DOHH2 (cell line): ENCODE data around the gene SRY.
"Not testable (repeated sequence)": the region's sequence is repeated elsewhere in the genome, so short reads cannot be mapped to it uniquely, and the experiment has no call there.

Experiments
- EZH2phosphoT487 ChIP-seq: fragments of 200-600 bp; sonication (generic); IDR thresholded peaks from 2 replicates; pipeline ENCODE4 v1.6.1; 2017; ENCODE audit warnings: borderline replicate concordance, mild to moderate bottlenecking, antibody characterized with exemption, low read length, moderate library complexity, mixed read lengths
- TF ChIP-seq, protein P1 (sequence below): fragments of 200-600 bp; sonication (generic); IDR thresholded peaks from one replicate; pipeline ENCODE4 v1.5.1; 2014; ENCODE audit warnings: antibody characterized with exemption, mild to moderate bottlenecking, low read depth, low read length; ENCODE audit not compliant: poor library complexity, severe bottlenecking

DNA sequence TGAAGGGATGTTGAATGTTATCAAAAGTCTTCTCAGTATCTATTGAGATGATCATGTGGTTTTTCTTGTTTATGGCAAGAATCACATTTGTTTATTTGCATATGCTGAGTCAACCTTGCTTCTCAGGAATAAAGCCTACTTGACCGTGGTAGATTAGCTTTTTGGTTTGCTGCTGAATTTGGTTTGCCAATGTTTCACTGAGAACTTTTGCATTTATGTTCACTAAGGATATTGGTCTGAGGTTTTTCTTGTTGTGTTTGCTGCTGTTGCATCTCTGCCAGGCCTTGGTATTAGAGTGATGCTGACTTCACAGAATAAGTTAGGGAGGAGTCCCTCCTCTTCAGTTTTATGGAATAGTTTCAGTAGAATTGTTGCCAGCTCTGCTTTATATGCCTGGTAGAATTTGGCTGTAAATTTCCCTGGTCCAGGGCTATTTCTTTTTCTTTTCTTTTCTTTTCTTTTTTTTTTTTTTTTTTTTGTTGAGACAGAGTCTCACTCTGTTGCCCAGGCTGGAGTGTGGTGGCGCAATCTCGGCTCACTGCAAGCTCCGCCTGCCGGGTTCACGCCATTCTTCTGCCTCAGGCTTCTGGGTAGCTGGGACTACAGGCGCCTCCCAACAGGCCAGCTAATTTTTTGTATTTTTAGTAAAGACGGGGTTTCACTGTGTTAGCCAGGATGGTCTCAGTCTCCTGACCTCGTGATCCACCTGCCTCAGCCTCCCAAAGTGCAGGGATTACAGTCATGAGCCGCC, 29.8 kb upstream of the SRY start:
- TF ChIP-seq, protein P1, sequence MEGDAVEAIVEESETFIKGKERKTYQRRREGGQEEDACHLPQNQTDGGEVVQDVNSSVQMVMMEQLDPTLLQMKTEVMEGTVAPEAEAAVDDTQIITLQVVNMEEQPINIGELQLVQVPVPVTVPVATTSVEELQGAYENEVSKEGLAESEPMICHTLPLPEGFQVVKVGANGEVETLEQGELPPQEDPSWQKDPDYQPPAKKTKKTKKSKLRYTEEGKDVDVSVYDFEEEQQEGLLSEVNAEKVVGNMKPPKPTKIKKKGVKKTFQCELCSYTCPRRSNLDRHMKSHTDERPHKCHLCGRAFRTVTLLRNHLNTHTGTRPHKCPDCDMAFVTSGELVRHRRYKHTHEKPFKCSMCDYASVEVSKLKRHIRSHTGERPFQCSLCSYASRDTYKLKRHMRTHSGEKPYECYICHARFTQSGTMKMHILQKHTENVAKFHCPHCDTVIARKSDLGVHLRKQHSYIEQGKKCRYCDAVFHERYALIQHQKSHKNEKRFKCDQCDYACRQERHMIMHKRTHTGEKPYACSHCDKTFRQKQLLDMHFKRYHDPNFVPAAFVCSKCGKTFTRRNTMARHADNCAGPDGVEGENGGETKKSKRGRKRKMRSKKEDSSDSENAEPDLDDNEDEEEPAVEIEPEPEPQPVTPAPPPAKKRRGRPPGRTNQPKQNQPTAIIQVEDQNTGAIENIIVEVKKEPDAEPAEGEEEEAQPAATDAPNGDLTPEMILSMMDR: not testable (repeated sequence)
- not testable (repeated sequence) for TF ChIP-seq EZH2phosphoT487
